K562 (cell line): ENCODE results near the gene TSPAN13. TPM values are rescaled to one million over a fixed set of nuclear protein-coding genes. Genes with fewer than 3 reads are reported as not detected.
A peak's percentile ranks its signal among the peaks of the same experiment; 100 is the strongest.

Experiments
- ATAC-seq: fragments of 200-7000 bp; cut with Tn5 transposase; 3 replicates; pipeline ENCODE4 v1.9.1; 2020; ENCODE audit warnings: moderate library complexity
- BruUV-seq: library from RNA; stranded (reverse); fragments of 400-500 nt; replicated peaks from 2 replicates; lab custom pipeline; 2021; lab: Mats Ljungman, UMichigan
- CTCF ChIA-PET: fragments of 300-600 bp; formaldehyde crosslinking; extraction: SDS; loops from one replicate; lab custom pipeline; 2021; ENCODE audit warnings: low intra/inter-chr PET ratio; lab: Yijun Ruan, JAX
- POLR2A ChIA-PET: fragments of 300-600, 350-650 bp; sonication (Branson Sonifier 250); formaldehyde crosslinking; extraction: SDS; loops from one replicate; lab custom pipeline; 2021; ENCODE audit warnings: antibody characterized with exemption, inconsistent platforms; lab: Yijun Ruan, JAX
- DNase-seq, 4 experiments: peaks; one replicate each; pipeline versions ENCODE4 v3.0.0 to v3.0.0-alpha.2; 2011 to 2018; ENCODE audit warnings: low spot score in 3 of 4, mixed read lengths in 3 of 4; ENCODE audit errors: extremely low read depth in 1 of 4
- FAIRE-seq: peaks from 2 replicates; lab custom pipeline; 2011; peaks lifted over from hg19 to GRCh38; lab: Jason Lieb, UNC
- H2AFZ ChIP-seq: 2 replicates; pipeline ENCODE4 v1.6.0; 2011; ENCODE audit warnings: low read depth, low read length, control low read depth, inconsistent platforms
- H3K27ac ChIP-seq: fragments of 200-600 bp; 3 replicates; pipeline ENCODE4 v1.8.0; 2011; ENCODE audit warnings: low read depth, mild to moderate bottlenecking, control low read depth, inconsistent platforms, low read length, moderate library complexity, mixed read lengths; ENCODE audit errors: extremely low read depth
- H3K27me3 ChIP-seq, 2 experiments: fragments of 300-600 bp in 1 of 2; 2 replicates in 1 of 2; 3 replicates in 1 of 2; pipeline versions ENCODE4 v1.6.0 to v1.8.0; 2011; ENCODE audit warnings: inconsistent platforms in 2 of 2, low read length in 2 of 2, mild to moderate bottlenecking in 1 of 2, mixed read lengths in 1 of 2, moderate library complexity in 1 of 2; ENCODE audit not compliant: control insufficient read depth in 2 of 2, insufficient read depth in 2 of 2
- H3K36me3 ChIP-seq: fragments of 300-600 bp; 3 replicates; pipeline ENCODE4 v1.8.0; 2011; ENCODE audit warnings: mild to moderate bottlenecking, low read length, inconsistent platforms; ENCODE audit not compliant: control insufficient read depth, insufficient read depth
- H3K4me1 ChIP-seq, 2 experiments: fragments of 200-600 bp in 1 of 2; replicated peaks in 1 of 2; 2 replicates in 1 of 2; 3 replicates in 1 of 2; pipeline versions ENCODE4 v1.5.1 to v1.8.0; 2011; ENCODE audit warnings: inconsistent platforms in 2 of 2, low read length in 2 of 2, mild to moderate bottlenecking in 1 of 2, mixed read lengths in 1 of 2, moderate library complexity in 1 of 2; ENCODE audit not compliant: control insufficient read depth in 2 of 2, insufficient read depth in 2 of 2
- H3K4me2 ChIP-seq: 2 replicates; pipeline ENCODE4 v1.6.1; 2011; ENCODE audit warnings: low read length, control low read depth, inconsistent platforms, mixed read lengths; ENCODE audit not compliant: insufficient read depth
- H3K4me3 ChIP-seq: fragments of 200-600 bp; sonication (generic), shearing (Covaris generic); 2 replicates; pipeline ENCODE4 v1.5.1; 2016; ENCODE audit warnings: control low read depth, inconsistent platforms
- H3K79me2 ChIP-seq: fragments of 200-600 bp; 3 replicates; pipeline ENCODE4 v1.8.0; 2011; ENCODE audit warnings: low read length, inconsistent platforms; ENCODE audit not compliant: control insufficient read depth, insufficient read depth
- H3K9ac ChIP-seq, 2 experiments: 2 replicates each; pipeline versions ENCODE4 v1.6.0 to v1.6.1; 2011; ENCODE audit warnings: low read depth in 2 of 2, low read length in 2 of 2, control low read depth in 1 of 2, inconsistent platforms in 1 of 2, mild to moderate bottlenecking in 1 of 2, mixed read lengths in 1 of 2; ENCODE audit not compliant: insufficient read depth in 1 of 2
- H3K9me1 ChIP-seq: one replicate; pipeline ENCODE4 v1.6.0; 2011; ENCODE audit warnings: inconsistent platforms, mild to moderate bottlenecking, low read length, moderate library complexity; ENCODE audit not compliant: control insufficient read depth, insufficient read depth
- H3K9me3 ChIP-seq: replicated peaks from 2 replicates; pipeline ENCODE4 v1.5.1; 2011; ENCODE audit warnings: low read depth, low read length, inconsistent platforms; ENCODE audit not compliant: control insufficient read depth, insufficient read depth
- H4K20me1 ChIP-seq: replicated peaks from 2 replicates; pipeline ENCODE4 v1.6.1; 2011; ENCODE audit warnings: low read length, inconsistent platforms, mixed read lengths; ENCODE audit not compliant: control insufficient read depth, insufficient read depth
- CHD2 ChIP-seq: IDR thresholded peaks from 2 replicates; pipeline ENCODE4 v1.6.1; 2011; ENCODE audit warnings: low read depth, low read length
- GATA2 ChIP-seq: sonication (generic); formaldehyde crosslinking; IDR thresholded peaks from 2 replicates; pipeline ENCODE4 v1.4.0; 2020; ENCODE audit warnings: mild to moderate bottlenecking, missing genetic modification reagents
- NUFIP1 ChIP-seq: fragments of 450-650 bp; IDR thresholded peaks from 2 replicates; pipeline ENCODE4 v1.6.1; 2018; ENCODE audit not compliant: partially characterized antibody
- PCBP1 ChIP-seq: fragments of 200-400 bp; formaldehyde crosslinking; IDR thresholded peaks from 2 replicates; pipeline ENCODE4 v1.6.1; 2018; ENCODE audit warnings: mild to moderate bottlenecking, low read depth, low read length; ENCODE audit not compliant: poor library complexity, severe bottlenecking
- PCBP2 ChIP-seq: fragments of 200-400 bp; formaldehyde crosslinking; IDR thresholded peaks from 2 replicates; pipeline ENCODE4 v1.6.1; 2018; ENCODE audit warnings: low read length, low read depth, mild to moderate bottlenecking, moderate library complexity; ENCODE audit not compliant: poor library complexity, severe bottlenecking
- PHTF2 ChIP-seq: fragments of 250-450 bp; sonication (Bioruptor Pico); IDR thresholded peaks from 2 replicates; pipeline ENCODE4 v1.5.0; 2021; ENCODE audit warnings: mild to moderate bottlenecking
- RCOR1 ChIP-seq, 2 experiments: IDR thresholded peaks; 2 replicates each; pipeline ENCODE4 v1.6.1; 2012; ENCODE audit warnings: low read depth in 2 of 2, low read length in 2 of 2, borderline replicate concordance in 1 of 2, improper control_type of control experiment in 1 of 2
- ZNF165 ChIP-seq: fragments of 250-450 bp; sonication (Bioruptor Pico); IDR thresholded peaks from 2 replicates; pipeline ENCODE4 v1.4.0; 2020; ENCODE audit warnings: borderline replicate concordance
- ZNF512 ChIP-seq: IDR thresholded peaks from 2 replicates; pipeline ENCODE4 v1.6.1; 2016; ENCODE audit warnings: missing genetic modification characterization, missing compliant biosample characterization
- WGBS: fragments of 100-300 bp; shearing (Covaris generic); methylation state at CpG from one replicate; pipeline ENCODE4 v1.1.6; 2016; ENCODE audit warnings: low coverage, mixed read lengths; ENCODE audit not compliant: insufficient coverage; ENCODE audit errors: missing lambda C conversion rate; 5-methylcytosine and 5-hydroxymethylcytosine counted together
- in situ Hi-C: fragments of 300-500 bp; cut with MboI; formaldehyde crosslinking; loops from 4 replicates; pipeline ENCODE4 v1.15.0; 2018; ENCODE audit warnings: inconsistent platforms, mixed read lengths
- intact Hi-C: fragments of 100-400 bp; cut with micrococcal nuclease; formaldehyde crosslinking; loops from 2 replicates; pipeline ENCODE4 v1.14.2; 2022
- polyA plus RNA-seq, 8 experiments: library from polyadenylated mRNA; depleted of rRNA in 4 of 8; stranded (reverse) in 5 of 8; unstranded in 3 of 8; fragments of >200 nt; fragmentation: Nextera tagmentation in 2 of 8; fragmentation: Illumina TruSeq in 1 of 8; extraction: Ambion mirVana in 2 of 8; extraction: Trizol in 1 of 8; gene quantifications; 2 replicates each; pipeline versions ENCODE4 v1.2.1 to v1.2.3, GENCODE V29; 2011 to 2014; ENCODE audit warnings: inconsistent platforms in 1 of 8, missing spikeins in 1 of 8
- total RNA-seq, 7 experiments: library from RNA; depleted of rRNA in 6 of 7; stranded (reverse); fragments of >200 nt in 6 of 7; fragmentation: Illumina TruSeq in 2 of 7; extraction: Trizol in 2 of 7; gene quantifications; 2 replicates each; pipeline versions ENCODE4 v1.2.1 to v1.2.3, GENCODE V29; 2011 to 2021; ENCODE audit warnings: low replicate concordance in 1 of 7

Gene TSPAN13
- total and polyA plus RNA-seq, 9 of the 15 experiments (the other 6 are each of a cell fraction or from before 2014, with no cell fraction given): 7.8 to 46.3 (median 20.0) TPM

DNA sequence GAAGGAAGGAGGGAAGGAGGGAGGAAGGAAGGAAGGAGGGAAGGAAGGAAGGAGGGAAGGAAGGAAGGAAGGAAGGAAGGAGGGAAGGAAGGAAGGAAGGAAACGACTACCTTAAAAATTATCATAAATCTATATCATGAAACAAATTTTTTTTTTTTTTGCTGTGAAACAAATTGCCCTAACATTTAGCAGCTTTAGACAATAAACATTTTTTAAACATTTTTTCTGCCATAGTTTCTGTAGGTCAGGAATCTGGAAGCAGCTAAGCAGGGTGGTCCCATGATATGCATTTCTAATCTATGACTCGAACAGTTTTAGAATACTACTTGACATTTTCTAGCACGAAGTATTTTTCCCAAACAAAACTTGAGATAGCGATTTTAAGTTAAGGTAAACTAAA is 42.9 kb upstream of the TSPAN13 start:
- no peak for ATAC-seq
- no peak for DNase-seq
- TF ChIP-seq PCBP2 (peak; percentile 67), CHD2 (no peak), GATA2 (CRISPR knock-in tag) (no peak), ZNF512 (0 out of 2 replicates have a peak, but pooled peaks have one; percentile 22), PCBP1 (no peak), PHTF2 (CRISPR knock-in tag) (no peak), RCOR1 (IDR thresholded peaks at IDR 0.05; ENCODE audit: borderline replicate concordance in 1 of 2, low read depth in 2 of 2, low read length in 2 of 2) (no peak), ZNF165 (CRISPR knock-in tag) (no peak), NUFIP1 (no peak)
- WGBS: 90% methylated on average over 3 of the region's 4 CpGs
- no peak overlapping the region for H3K9ac ChIP-seq
- H3K79me2 ChIP-seq: no peaks in the 10 kb centered on the region
- in situ Hi-C loops (no loop called here), intact Hi-C loops (no loop called here)
- H3K9me3 ChIP-seq: no peaks in the 10 kb centered on the region
- peaks cover 35% of the 10 kb centered on the region; the same call in 2 of the 3 replicates for H3K36me3 ChIP-seq
- H3K9me1 ChIP-seq: no peaks in the 10 kb centered on the region
- H3K4me3 ChIP-seq: no peak overlapping the region
- ChIA-PET POLR2A (no interaction called here), CTCF (no interaction called here)
- H3K4me2 ChIP-seq: no peak overlapping the region
- FAIRE-seq: no peak
- BruUV-seq: no TSS peak
- H3K27me3 ChIP-seq: no peaks in the 10 kb centered on the region
- H3K27ac ChIP-seq: no peak overlapping the region
- no peaks in the 10 kb centered on the region for H4K20me1 ChIP-seq
- H3K4me1 ChIP-seq: peaks cover 0 to 5% of the 10 kb centered on the region in 2 experiments; a peak in 1 of 5 replicates
- H2AFZ ChIP-seq: no peak overlapping the region
